Measurements from ENCODE around the gene UBALD1. TPM values are rescaled to one million over a fixed set of nuclear protein-coding genes. Genes with fewer than 3 reads are reported as not detected.
"Not testable (repeated sequence)": the region's sequence is repeated elsewhere in the genome, so short reads cannot be mapped to it uniquely, and the experiment has no call there.

Gene UBALD1
- total RNA-seq, 1 donor from 2014 or later, result 54.6 TPM

DNA sequence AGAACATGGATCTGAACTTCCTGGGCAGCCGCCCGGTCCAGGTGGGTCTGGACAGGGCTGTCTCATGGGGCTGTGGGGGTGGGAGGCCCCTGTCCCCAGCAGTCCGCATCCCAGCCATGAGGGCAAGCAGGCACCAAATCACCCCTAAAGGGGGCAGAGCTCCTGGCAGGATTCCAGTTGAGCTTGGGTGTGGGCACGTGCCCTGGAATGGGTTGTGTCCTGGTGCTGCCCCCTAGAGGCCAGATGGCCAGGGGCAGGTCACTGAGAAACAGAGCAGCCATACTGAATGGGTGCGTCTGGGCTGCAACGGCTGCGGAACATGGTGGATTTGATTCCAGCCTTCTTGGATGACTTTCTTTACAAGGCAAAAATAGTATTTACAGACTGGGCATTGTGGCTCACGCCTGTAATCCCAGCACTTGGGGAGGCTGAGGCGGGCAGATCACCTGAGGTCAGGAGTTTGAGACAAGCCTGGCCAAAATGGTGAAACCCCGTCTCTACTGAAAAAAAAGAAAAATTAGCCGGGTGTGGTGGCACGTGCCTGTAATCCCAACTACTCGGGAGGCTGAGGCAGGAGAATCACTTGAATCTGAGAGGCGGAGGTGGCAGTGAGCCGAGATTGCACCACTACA, 35.9 kb upstream of the UBALD1 start:
- TF ChIP-seq, protein P1, sequence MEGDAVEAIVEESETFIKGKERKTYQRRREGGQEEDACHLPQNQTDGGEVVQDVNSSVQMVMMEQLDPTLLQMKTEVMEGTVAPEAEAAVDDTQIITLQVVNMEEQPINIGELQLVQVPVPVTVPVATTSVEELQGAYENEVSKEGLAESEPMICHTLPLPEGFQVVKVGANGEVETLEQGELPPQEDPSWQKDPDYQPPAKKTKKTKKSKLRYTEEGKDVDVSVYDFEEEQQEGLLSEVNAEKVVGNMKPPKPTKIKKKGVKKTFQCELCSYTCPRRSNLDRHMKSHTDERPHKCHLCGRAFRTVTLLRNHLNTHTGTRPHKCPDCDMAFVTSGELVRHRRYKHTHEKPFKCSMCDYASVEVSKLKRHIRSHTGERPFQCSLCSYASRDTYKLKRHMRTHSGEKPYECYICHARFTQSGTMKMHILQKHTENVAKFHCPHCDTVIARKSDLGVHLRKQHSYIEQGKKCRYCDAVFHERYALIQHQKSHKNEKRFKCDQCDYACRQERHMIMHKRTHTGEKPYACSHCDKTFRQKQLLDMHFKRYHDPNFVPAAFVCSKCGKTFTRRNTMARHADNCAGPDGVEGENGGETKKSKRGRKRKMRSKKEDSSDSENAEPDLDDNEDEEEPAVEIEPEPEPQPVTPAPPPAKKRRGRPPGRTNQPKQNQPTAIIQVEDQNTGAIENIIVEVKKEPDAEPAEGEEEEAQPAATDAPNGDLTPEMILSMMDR (IDR thresholded peaks at IDR 0.05; ENCODE audit: partially characterized antibody, unreplicated experiment), result peak; percentile 84
- H3K4me1 Mint-ChIP-seq (ENCODE audit: low read depth, unreplicated experiment); H3K4me3 Mint-ChIP-seq (ENCODE audit: unreplicated experiment); H3K36me3 Mint-ChIP-seq (ENCODE audit: unreplicated experiment); H3K27ac Mint-ChIP-seq (ENCODE audit: unreplicated experiment); H3K27me3 Mint-ChIP-seq (ENCODE audit: unreplicated experiment): not testable (repeated sequence)
- DNase-seq, result peak; percentile 73
- peaks cover 13% of the 10 kb centered on the region for H3K9me3 Mint-ChIP-seq (ENCODE audit: unreplicated experiment)

DNA sequence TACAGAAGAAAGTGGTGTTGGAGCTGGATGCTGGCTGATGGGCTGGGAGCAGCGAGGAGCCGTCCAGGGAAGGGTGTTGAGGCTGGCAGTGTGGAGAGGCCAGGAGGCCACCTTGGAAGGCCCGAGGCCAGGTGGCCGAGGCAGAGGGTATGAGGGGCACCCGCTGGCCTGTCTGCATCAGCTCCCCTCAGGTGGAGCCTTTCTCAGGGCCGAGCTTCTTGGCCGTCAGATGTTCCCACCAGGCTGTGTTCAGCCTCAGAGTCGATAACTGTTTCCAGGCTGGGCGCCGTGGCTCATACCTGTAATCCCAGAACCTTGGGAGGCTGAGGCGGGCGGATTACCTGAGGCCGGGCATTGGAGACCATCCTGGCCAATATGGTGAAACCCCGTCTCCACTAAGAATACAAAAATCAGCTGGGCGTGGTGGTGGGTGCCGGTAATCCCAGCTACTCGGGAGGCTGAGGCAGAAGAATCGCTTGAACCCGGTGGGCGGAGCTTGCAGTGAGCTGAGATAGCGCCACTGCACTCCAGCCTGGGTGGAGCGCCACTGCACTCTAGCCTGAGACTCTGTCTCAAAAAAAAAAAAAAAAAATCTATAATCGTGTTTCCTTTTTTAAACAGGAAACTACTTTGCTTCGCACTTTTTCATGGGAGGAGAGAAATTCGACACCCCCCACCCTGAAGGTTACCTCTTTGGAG, 35.2 kb upstream of the UBALD1 start:
- TF ChIP-seq, protein P1 (IDR thresholded peaks at IDR 0.05; ENCODE audit: partially characterized antibody, unreplicated experiment), result no peak
- Mint-ChIP-seq H3K4me3 (ENCODE audit: unreplicated experiment) (no peak overlapping the region), H3K36me3 (ENCODE audit: unreplicated experiment) (peaks cover 9% of the 10 kb centered on the region), H3K27ac (ENCODE audit: unreplicated experiment) (no peak overlapping the region), H3K9me3 (ENCODE audit: unreplicated experiment) (peaks cover 11% of the 10 kb centered on the region), H3K4me1 (ENCODE audit: low read depth, unreplicated experiment) (peaks cover 6% of the 10 kb centered on the region), H3K27me3 (ENCODE audit: unreplicated experiment) (peaks cover 10% of the 10 kb centered on the region)
- no peak for DNase-seq

DNA sequence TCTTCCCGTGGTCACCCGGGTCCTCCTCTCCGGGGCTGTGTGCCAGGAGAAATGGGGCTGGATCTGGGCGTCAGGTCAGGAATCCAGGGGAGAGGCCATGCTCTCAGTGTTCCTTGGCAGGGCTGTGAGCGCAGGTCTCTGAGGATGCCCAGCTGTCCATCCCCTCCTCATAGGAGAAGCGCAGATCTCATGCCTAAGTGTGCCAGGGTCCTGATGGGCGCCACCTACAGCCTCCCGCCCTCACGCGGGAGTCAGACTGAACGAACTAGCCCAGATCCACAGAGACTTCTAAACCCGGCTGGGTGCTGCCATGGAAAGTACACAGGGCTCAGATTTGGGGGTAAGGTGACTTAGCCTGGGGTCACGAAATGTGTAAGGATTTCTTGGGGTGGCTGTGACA, 34.2 kb upstream of the UBALD1 start:
- peaks cover 10% of the 10 kb centered on the region for H3K9me3 Mint-ChIP-seq (ENCODE audit: unreplicated experiment)
- no peak for DNase-seq
- TF ChIP-seq, protein P1 (IDR thresholded peaks at IDR 0.05; ENCODE audit: partially characterized antibody, unreplicated experiment), result no peak
- H3K27me3 Mint-ChIP-seq (ENCODE audit: unreplicated experiment), result peaks cover 10% of the 10 kb centered on the region
- H3K4me1 Mint-ChIP-seq (ENCODE audit: low read depth, unreplicated experiment), result peaks cover 4% of the 10 kb centered on the region
- H3K4me3 Mint-ChIP-seq (ENCODE audit: unreplicated experiment), result no peak overlapping the region
- no peak overlapping the region for H3K27ac Mint-ChIP-seq (ENCODE audit: unreplicated experiment)
- H3K36me3 Mint-ChIP-seq (ENCODE audit: unreplicated experiment), result peaks cover 9% of the 10 kb centered on the region

DNA sequence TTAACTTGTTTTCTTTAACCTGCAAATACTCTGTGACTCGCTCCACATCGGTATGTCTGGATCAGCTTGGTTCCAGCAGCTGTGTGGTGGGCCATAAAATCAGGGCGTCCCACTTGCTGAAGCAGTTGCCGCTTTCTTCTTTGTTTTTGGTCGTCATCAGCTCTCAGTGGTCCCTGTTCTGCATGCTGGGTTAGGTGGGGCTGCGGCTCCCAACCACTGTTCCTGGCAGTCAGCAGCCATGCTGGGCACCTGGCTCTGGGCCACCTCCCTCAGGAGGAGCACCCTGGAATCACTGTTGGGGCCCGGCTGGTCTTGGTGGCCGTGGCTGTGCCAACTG, 32.9 kb upstream of the UBALD1 start:
- peak overlapping the region; percentile 59 for H3K27ac Mint-ChIP-seq (ENCODE audit: unreplicated experiment)
- H3K4me3 Mint-ChIP-seq (ENCODE audit: unreplicated experiment), result no peak overlapping the region
- H3K36me3 Mint-ChIP-seq (ENCODE audit: unreplicated experiment), result peaks cover 9% of the 10 kb centered on the region
- H3K27me3 Mint-ChIP-seq (ENCODE audit: unreplicated experiment), result peaks cover 9% of the 10 kb centered on the region
- DNase-seq, result no peak
- peaks cover 10% of the 10 kb centered on the region for H3K9me3 Mint-ChIP-seq (ENCODE audit: unreplicated experiment)
- peaks cover 4% of the 10 kb centered on the region for H3K4me1 Mint-ChIP-seq (ENCODE audit: low read depth, unreplicated experiment)
- TF ChIP-seq, protein P1 (IDR thresholded peaks at IDR 0.05; ENCODE audit: partially characterized antibody, unreplicated experiment), result no peak

All from glutamatergic neuron (in vitro differentiated cells).